AG10803 (cell line): ENCODE results near the gene E2F8.

Experiments
- DNase-seq: peaks from one replicate; pipeline ENCODE4 v3.0.0; 2010; ENCODE audit warnings: low read depth
- H3K4me3 ChIP-seq: 2 replicates; pipeline ENCODE4 v1.5.1; 2011; ENCODE audit warnings: mild to moderate bottlenecking, low read length, control low read depth
- TF ChIP-seq, protein P1 (sequence below): conservative IDR thresholded peaks from 2 replicates; pipeline ENCODE4 v1.5.1; 2011; ENCODE audit warnings: mild to moderate bottlenecking, low read length, control low read depth, inconsistent platforms

E2F8 gene

DNA sequence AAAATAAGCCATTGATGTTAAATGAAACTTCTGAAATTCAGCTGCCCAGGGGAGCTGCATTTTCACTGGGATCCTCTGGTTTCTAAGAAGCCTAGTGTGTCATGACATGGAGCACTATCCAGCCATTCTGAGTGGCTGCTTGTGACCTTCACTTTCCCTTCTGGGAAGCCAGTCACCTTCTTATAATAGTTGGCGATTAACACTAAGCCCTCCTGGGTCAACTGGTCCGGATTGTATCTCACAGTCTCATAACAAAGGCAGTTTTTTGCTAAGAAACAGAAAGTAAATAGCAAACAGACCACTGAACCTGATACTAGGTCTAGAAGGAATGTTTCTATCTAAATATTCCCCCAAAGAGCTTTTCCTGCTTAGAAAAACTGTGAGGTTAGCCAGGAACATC is 46.8 kb downstream of the E2F8 start:
- TF ChIP-seq, protein P1, sequence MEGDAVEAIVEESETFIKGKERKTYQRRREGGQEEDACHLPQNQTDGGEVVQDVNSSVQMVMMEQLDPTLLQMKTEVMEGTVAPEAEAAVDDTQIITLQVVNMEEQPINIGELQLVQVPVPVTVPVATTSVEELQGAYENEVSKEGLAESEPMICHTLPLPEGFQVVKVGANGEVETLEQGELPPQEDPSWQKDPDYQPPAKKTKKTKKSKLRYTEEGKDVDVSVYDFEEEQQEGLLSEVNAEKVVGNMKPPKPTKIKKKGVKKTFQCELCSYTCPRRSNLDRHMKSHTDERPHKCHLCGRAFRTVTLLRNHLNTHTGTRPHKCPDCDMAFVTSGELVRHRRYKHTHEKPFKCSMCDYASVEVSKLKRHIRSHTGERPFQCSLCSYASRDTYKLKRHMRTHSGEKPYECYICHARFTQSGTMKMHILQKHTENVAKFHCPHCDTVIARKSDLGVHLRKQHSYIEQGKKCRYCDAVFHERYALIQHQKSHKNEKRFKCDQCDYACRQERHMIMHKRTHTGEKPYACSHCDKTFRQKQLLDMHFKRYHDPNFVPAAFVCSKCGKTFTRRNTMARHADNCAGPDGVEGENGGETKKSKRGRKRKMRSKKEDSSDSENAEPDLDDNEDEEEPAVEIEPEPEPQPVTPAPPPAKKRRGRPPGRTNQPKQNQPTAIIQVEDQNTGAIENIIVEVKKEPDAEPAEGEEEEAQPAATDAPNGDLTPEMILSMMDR = no peak
- H3K4me3 ChIP-seq = no peak overlapping the region
- DNase-seq = no peak

DNA sequence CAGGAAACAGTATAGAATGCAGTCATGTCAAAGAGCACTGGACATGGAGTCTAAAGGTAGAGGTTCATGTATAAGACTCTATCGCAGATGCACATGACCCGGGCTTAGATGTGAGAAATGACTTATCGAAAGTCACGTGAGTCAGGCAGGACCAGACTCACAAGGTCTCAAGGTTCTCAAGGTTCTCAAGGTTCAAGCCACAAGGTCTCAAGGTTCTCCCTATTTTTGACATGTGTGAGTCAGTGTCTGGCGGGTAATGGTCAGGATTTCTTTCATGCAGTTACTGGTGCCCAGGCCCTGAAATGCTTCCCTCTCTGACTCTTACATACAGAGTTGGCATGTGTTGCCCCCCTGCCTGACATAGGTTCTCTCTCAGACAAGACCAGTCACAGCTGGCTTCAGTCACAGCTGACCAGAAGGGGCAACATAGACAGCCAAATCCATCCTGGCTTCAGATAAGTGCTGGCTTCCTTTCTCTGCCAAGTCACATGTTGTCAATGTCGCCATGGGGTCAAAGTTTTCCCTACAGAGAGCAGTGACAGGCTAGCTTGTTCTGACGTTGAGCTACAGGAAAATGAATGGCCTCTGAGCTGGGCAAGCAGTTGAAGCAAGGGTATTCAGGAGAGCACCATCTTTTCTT is 49.1 kb downstream of the E2F8 start:
- H3K4me3 ChIP-seq = no peak overlapping the region
- TF ChIP-seq, protein P1 = no peak
- DNase-seq = no peak

DNA sequence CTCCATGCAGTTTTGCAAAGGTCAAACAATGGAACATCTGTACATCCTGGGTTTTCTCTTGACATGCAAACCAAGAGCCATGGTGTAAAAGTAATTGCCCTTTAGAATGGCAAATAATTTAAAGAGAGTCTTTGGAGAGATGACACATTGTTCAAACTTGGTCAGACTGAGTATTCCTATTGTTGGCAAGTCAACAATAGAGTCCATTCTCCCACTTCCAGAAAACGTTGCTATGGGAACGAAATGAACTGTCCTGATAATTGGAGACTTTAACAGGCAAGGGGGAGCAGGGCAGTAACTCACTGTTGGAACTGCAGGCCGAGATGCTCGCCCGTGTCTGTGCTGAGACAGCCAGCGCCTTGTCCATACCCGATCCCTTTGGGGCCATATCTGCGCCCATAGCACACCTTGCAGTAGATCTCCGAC is 52.9 kb downstream of the E2F8 start:
- no peak for DNase-seq
- TF ChIP-seq, protein P1 = no peak
- H3K4me3 ChIP-seq = no peak overlapping the region

DNA sequence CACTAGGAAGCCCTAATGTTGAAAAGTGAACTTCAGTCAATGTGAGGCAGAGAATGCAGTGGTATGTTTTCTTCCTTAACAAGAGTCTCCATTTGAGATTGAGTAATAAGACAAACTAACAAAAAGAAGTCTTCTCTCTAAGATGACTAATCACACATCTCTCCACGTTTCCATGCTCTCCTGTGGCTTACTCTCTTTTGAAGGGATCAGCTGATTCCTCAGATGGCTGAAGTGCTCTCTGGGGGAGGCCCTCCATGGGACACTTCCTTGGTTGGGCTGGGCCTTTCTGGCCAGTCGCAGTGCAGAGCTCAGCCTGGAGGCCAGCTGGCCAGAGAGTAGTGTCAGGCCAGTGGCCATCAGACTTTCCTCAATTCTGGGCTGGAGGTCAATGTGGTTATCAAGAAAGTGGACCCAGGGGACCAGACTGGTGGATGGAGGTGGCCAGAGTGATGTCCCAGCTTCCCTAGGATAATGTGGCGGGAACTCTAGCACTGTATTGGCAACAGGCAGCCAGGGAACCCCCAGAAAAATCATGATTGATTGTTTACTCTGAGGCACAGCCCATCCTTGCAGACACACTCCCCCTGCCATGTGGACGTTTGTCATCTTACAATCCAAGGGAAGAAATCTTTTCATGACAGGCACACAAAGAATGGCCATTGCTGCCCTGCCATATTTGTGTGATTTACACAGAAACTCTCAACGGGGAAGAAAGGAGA is 53.5 kb downstream of the E2F8 start:
- TF ChIP-seq, protein P1 = no peak
- H3K4me3 ChIP-seq = no peak overlapping the region
- peak; percentile 17 for DNase-seq

DNA sequence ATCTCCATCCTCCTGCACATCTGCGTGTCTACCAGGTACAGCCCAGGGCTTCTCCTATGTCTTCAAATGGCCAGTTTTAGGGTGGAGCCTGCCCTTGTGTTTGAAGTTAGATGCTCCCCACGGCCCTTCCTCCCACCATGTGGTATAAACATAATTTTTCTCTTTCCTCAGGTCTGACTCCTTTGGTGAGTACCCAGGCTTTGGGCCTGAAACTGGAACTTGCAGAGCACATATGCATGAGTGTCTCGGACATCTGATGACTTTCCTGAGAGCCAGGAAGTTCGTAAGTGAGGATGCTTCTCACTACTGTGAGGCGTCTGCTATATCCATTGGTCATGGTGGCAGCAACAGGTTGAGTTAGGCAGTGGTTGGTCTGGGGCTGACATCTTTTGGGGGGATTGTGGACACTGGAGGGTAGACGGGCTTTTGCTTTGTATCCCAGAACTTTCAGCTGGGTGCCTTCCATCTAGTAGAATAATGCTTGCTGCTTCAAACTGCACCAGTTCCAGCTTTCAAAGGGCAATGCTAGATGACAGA is 55.2 kb downstream of the E2F8 start:
- no peak for DNase-seq
- TF ChIP-seq, protein P1 = no peak
- no peak overlapping the region for H3K4me3 ChIP-seq

DNA sequence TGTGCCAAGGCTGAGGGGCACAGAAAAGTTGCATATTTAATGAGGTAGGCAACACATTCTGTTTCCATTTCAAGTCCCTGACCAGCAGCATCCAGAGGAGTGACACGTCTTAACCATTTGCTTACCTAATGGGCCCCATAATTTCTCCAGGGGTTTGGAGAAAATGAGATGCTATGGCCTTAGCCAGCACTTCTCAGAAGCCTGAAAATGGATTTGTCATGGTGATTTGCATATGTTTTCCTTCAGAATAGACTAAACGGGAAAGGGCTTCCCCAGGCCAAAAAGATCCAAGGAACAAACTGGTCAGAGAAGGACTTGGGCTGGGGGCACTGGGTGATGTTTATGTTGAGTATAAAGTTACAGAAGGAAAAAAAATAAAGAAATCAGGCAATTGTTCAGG is 55.7 kb downstream of the E2F8 start:
- no peak for DNase-seq
- H3K4me3 ChIP-seq = no peak overlapping the region
- TF ChIP-seq, protein P1 = no peak

DNA sequence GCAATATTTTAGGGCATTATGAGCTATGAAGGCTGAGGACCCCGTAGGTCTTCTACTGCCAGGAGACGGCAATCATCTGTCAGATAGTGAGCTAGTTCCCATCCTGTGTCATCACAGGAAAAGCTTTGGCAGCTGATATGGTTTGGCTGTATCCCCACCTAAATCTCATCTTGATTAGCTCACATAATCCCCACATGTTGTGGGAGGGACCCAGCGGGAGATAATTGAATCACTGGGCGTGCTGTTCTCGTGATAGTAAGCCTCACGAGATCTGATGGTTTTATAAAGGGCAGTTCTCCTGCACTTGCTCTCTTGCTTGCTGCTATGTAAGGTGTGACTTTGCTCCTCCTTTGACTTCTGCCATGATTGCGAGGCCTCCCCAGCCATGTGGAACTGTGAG is 57.1 kb downstream of the E2F8 start:
- TF ChIP-seq, protein P1 = no peak
- DNase-seq = no peak
- no peak overlapping the region for H3K4me3 ChIP-seq
